ENCODE data around the gene RAB33A. TPM values are rescaled to one million over a fixed set of nuclear protein-coding genes. Genes with fewer than 3 reads are reported as not detected.

Gene RAB33A
- total RNA-seq (1 to 10 TPM in 2 of 4 donors, not detected in 2; 1.2 to 1.3 TPM), polyA plus RNA-seq (1 to 10 TPM in 2 of 3 donors, not detected in 1; 1.2 to 3.8 TPM)

GRCh38 chrX:130171446-130172126 lies at the start of gene RAB33A:
Gene RAB33A, plus strand, starts transcription at chrX:130171962. Its CDS starts 101 bp downstream, at chrX:130172063.
- intact Hi-C loops (cut with DNase I) = loop anchor here (2.0 to 5.0 kb wide), 2 partner anchors 89 to 241 kb away; no protein-coding TSS in a partner anchor
- H3K27me3 ChIP-seq = no peaks in the 10 kb centered on the region
- TF ChIP-seq EP300 (IDR thresholded peaks at IDR 0.05) = no peak
- TF ChIP-seq, protein P1, sequence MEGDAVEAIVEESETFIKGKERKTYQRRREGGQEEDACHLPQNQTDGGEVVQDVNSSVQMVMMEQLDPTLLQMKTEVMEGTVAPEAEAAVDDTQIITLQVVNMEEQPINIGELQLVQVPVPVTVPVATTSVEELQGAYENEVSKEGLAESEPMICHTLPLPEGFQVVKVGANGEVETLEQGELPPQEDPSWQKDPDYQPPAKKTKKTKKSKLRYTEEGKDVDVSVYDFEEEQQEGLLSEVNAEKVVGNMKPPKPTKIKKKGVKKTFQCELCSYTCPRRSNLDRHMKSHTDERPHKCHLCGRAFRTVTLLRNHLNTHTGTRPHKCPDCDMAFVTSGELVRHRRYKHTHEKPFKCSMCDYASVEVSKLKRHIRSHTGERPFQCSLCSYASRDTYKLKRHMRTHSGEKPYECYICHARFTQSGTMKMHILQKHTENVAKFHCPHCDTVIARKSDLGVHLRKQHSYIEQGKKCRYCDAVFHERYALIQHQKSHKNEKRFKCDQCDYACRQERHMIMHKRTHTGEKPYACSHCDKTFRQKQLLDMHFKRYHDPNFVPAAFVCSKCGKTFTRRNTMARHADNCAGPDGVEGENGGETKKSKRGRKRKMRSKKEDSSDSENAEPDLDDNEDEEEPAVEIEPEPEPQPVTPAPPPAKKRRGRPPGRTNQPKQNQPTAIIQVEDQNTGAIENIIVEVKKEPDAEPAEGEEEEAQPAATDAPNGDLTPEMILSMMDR (IDR thresholded peaks at IDR 0.05) = no peak
- TF ChIP-seq POLR2A (IDR thresholded peaks at IDR 0.05) = no peak
- no peak for TF ChIP-seq POLR2AphosphoS5 (IDR thresholded peaks at IDR 0.05)
- H3K9me3 ChIP-seq = no peaks in the 10 kb centered on the region
- 1% methylated on average over 58 to 61 of the region's 61 CpGs for WGBS, 2 donors
- H3K36me3 ChIP-seq = no peaks in the 10 kb centered on the region
- peaks cover 0 to 19% (median 8%) of the 10 kb centered on the region in 4 donors for H3K4me1 ChIP-seq
- peak within 1 kb of the TSS; percentile 13 to 50 (median 44) for H3K4me3 ChIP-seq
- H3K27ac ChIP-seq = peak within 1 kb of the TSS in 1 of 4 donors; percentile 33
- DNase-seq = peak; percentile 65

- Histone ChIP-seq H3K36me3 (peaks cover 0 to 10% (median 0%) of the 10 kb centered on the region in 4 donors), H3K27ac (peak overlapping the region; percentile 56 to 81 (median 74)), H3K4me3 (no peak overlapping the region), H3K27me3 (no peaks in the 10 kb centered on the region), H3K9me3 (no peaks in the 10 kb centered on the region), H3K4me1 (peaks cover 0 to 35% (median 17%) of the 10 kb centered on the region in 4 donors)
- WGBS, 2 donors = 94 to 95% methylated on average over 4 of the region's 4 CpGs
- TF ChIP-seq, protein P1 (IDR thresholded peaks at IDR 0.05) = no peak
- TF ChIP-seq POLR2A (IDR thresholded peaks at IDR 0.05) (no peak), POLR2AphosphoS5 (IDR thresholded peaks at IDR 0.05) (no peak), EP300 (IDR thresholded peaks at IDR 0.05) (no peak)
- no peak for DNase-seq
- intact Hi-C loops (cut with DNase I) = loop anchor here (5.0 kb wide), 1 partner anchor 38 kb away; no protein-coding TSS in a partner anchor
These were observed 47.2 kb upstream of the RAB33A start for GRCh38 chrX:130124577-130124976.

DNA sequence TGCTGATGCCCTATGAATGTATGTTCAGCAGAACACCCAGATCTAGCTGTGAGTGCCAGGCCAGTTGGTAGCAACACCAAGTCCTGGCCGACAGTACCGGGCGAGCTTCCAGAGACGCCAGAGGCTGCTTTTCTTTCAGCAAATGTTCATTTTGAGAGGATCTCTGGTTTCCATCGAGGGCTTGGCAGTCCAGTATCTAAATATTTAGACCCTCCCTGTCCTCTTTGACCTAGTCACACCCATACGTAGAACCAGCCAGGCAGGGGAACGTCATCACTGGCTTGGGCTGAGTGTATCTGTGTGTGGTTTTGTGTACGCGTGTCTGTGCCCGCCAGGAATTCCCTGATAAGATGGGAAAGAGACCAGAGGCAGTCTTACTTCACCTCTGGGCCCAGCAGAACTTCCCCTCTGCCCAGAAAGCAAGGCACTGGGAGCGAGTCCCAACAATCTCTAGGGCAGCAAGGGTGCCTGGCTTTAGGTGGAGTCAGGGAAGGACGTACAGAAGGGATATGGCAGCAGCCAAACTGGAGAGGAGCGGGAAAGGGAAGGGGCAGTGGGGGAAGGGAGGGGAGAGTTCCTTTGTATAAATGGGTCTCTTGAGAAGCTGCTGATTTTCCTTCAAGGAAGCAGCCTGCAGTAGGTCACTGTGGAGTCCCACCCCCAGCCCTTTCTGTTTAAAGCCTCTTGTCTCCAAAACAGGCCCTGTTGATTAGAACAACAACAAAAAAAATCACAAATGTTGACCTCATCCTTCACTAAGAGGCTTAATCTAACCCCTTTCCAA lies 46.5 kb upstream of the RAB33A start:
- Histone ChIP-seq H3K9me3 (no peaks in the 10 kb centered on the region), H3K4me3 (no peak overlapping the region), H3K4me1 (peaks cover 0 to 28% (median 14%) of the 10 kb centered on the region in 4 donors), H3K27me3 (peaks cover 0 to under 1% (median 0%) of the 10 kb centered on the region in 3 donors), H3K36me3 (peaks cover 0 to 15% (median 0%) of the 10 kb centered on the region in 4 donors), H3K27ac (peak overlapping the region; percentile 56 to 81 (median 74))
- 68 to 74% methylated on average over 13 of the region's 13 CpGs for WGBS, 2 donors
- TF ChIP-seq, protein P1 (IDR thresholded peaks at IDR 0.05) = no peak
- TF ChIP-seq POLR2AphosphoS5 (IDR thresholded peaks at IDR 0.05) (peak; percentile 19 to 59 (median 44)), EP300 (IDR thresholded peaks at IDR 0.05) (peak in 1 of 4 donors; percentile 49)
- intact Hi-C loops (cut with DNase I) = no loop called here
- peak; percentile 91 for DNase-seq

DNA sequence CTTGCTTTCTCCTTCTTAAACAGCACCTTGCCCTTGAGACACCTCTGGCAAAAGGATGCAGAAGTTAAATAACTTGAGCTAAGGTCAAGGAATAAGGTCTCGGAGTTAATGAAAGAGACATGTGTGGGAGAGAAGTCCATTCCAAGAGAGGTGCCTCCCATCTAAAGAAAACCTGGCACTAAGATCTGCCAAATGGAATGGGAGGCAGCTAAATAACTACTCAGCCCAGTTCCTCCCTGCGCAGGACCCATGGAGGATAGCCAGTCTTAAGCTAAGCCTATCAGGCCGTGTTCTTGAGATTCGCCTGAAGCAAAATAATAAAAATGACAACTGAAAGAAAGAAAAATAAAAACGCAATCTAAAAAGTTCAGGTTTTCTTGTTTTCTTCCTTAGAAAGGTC lies 40.8 kb upstream of the RAB33A start:
- 97 to 99% methylated on average over 5 of the region's 5 CpGs for WGBS, 2 donors
- Histone ChIP-seq H3K36me3 (peaks cover 0 to 61% (median 4%) of the 10 kb centered on the region in 4 donors), H3K27ac (no peak overlapping the region), H3K4me1 (peaks cover 0 to 2% (median under 1%) of the 10 kb centered on the region in 4 donors), H3K9me3 (no peaks in the 10 kb centered on the region), H3K27me3 (peaks cover 0 to 4% (median 0%) of the 10 kb centered on the region in 3 donors), H3K4me3 (no peak overlapping the region)
- no peak for DNase-seq
- TF ChIP-seq EP300 (IDR thresholded peaks at IDR 0.05) (no peak), POLR2A (IDR thresholded peaks at IDR 0.05) (no peak), POLR2AphosphoS5 (IDR thresholded peaks at IDR 0.05) (no peak)
- TF ChIP-seq, protein P1 (IDR thresholded peaks at IDR 0.05) = no peak
- intact Hi-C loops (cut with DNase I) = no loop called here
